ENCODE results near the gene PSME4. TPM values are rescaled to one million over a fixed set of nuclear protein-coding genes. Genes with fewer than 3 reads are reported as not detected.

PSME4 gene
- total and polyA plus RNA-seq, 10 of the 15 experiments (the other 5 are each of a cell fraction or from before 2014, with no cell fraction given): 11.1 to 56.2 (median 32.1) TPM

DNA sequence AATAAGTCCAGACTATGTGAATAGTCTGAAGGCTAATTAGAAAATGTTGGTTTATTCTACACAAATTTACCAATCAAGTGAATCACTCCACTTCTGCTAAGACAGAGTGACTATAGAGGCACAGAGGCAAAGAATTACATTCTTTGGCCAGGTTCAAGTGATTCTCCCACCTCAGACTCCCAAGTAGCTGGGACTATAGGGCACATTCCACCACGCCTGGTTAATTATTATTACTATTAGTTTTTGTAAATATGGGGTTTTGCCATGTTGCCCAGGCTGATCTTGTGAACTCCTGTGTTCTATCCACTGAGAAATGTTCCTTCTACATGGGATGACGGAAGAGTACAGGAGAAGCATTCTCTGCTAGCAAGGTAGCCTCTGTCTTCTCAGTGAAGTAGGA, 37.6 kb upstream of the PSME4 start (continued):
- TF ChIP-seq, protein P1, sequence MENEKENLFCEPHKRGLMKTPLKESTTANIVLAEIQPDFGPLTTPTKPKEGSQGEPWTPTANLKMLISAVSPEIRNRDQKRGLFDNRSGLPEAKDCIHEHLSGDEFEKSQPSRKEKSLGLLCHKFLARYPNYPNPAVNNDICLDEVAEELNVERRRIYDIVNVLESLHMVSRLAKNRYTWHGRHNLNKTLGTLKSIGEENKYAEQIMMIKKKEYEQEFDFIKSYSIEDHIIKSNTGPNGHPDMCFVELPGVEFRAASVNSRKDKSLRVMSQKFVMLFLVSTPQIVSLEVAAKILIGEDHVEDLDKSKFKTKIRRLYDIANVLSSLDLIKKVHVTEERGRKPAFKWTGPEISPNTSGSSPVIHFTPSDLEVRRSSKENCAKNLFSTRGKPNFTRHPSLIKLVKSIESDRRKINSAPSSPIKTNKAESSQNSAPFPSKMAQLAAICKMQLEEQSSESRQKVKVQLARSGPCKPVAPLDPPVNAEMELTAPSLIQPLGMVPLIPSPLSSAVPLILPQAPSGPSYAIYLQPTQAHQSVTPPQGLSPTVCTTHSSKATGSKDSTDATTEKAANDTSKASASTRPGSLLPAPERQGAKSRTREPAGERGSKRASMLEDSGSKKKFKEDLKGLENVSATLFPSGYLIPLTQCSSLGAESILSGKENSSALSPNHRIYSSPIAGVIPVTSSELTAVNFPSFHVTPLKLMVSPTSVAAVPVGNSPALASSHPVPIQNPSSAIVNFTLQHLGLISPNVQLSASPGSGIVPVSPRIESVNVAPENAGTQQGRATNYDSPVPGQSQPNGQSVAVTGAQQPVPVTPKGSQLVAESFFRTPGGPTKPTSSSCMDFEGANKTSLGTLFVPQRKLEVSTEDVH (IDR thresholded peaks at IDR 0.05; ENCODE audit: low read depth, partially characterized antibody): no peak
- TF ChIP-seq MEF2A (IDR thresholded peaks at IDR 0.05; ENCODE audit: insufficient read depth, low read depth, low read length): no peak

DNA sequence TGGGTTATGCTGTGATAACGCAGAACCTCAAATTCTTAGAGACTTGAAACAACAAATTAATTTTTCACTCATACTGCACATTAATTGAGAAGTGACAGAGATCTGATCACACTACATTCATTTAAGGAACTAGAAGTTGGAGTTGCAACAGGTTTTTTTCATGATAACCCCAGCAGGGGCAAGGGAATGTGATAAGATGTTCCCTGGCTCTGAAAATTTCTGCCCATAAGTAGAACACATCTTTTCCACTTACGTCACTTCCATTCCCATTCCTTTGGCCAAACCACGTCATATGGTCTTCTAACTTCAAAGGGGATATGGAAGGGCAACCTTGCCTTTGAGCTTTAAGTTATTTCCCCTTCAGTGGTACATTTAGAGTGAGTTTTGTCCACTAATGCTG, 29.7 kb upstream of the PSME4 start:
- POLR2A ChIA-PET: no interaction called here
- H3K4me1 ChIP-seq (ENCODE audit: control insufficient read depth, insufficient read depth, low read length): no peaks in the 10 kb centered on the region
- FAIRE-seq (no peak), ATAC-seq (no peak), DNase-seq (ENCODE audit: low read depth, low spot score) (no peak)
- CTCF ChIA-PET: no interaction called here
- no TSS peak for BruUV-seq (replicated peaks)
- no peak overlapping the region for H3K4me2 ChIP-seq (ENCODE audit: control insufficient read depth, insufficient read depth)
- SMC1A ChIA-PET (ENCODE audit: uncharacterized antibody, unreplicated experiment): interaction anchor here (0.6 kb wide), 1 partner anchor 296 kb away, joined by 4 read pairs; no protein-coding TSS in a partner anchor
- H3K9ac ChIP-seq (ENCODE audit: control insufficient read depth, insufficient read depth, low read length): no peak overlapping the region
- WGBS (ENCODE audit: insufficient coverage, insufficient replicate concordance, low lambda C conversion rate, missing lambda C conversion rate): 68% methylated on average over 3 of the region's 3 CpGs
- H3K36me3 ChIP-seq (ENCODE audit: control insufficient read depth in 2 of 2, insufficient read depth in 2 of 2, low read length in 1 of 2): no peaks in the 10 kb centered on the region
- no peak overlapping the region for H3K4me3 ChIP-seq
- H3K27me3 ChIP-seq (replicated peaks in 1 of 2; ENCODE audit: control insufficient read depth in 2 of 2, insufficient read depth in 2 of 2, low read length in 1 of 2): no peaks in the 10 kb centered on the region
- H2AFZ ChIP-seq (ENCODE audit: control insufficient read depth, low read depth, low read length): no peak overlapping the region
- H3K79me2 ChIP-seq (ENCODE audit: control insufficient read depth, insufficient read depth, low read length): no peaks in the 10 kb centered on the region
- in situ Hi-C loops (cut with MboI) (no loop called here), intact Hi-C loops (cut with micrococcal nuclease; ENCODE audit: unreplicated experiment) (no loop called here)
- H3K27ac ChIP-seq (ENCODE audit: control insufficient read depth, insufficient read depth): no peak overlapping the region
- H3K9me3 ChIP-seq (replicated peaks; ENCODE audit: control insufficient read depth, insufficient read depth, low read length): no peaks in the 10 kb centered on the region
- RAD21 ChIA-PET (ENCODE audit: unreplicated experiment): no interaction called here
- H4K20me1 ChIP-seq (ENCODE audit: control insufficient read depth, insufficient read depth): no peaks in the 10 kb centered on the region
- TF ChIP-seq KLF5 (IDR thresholded peaks at IDR 0.05; ENCODE audit: partially characterized antibody): no peak
- TF ChIP-seq, protein P2, sequence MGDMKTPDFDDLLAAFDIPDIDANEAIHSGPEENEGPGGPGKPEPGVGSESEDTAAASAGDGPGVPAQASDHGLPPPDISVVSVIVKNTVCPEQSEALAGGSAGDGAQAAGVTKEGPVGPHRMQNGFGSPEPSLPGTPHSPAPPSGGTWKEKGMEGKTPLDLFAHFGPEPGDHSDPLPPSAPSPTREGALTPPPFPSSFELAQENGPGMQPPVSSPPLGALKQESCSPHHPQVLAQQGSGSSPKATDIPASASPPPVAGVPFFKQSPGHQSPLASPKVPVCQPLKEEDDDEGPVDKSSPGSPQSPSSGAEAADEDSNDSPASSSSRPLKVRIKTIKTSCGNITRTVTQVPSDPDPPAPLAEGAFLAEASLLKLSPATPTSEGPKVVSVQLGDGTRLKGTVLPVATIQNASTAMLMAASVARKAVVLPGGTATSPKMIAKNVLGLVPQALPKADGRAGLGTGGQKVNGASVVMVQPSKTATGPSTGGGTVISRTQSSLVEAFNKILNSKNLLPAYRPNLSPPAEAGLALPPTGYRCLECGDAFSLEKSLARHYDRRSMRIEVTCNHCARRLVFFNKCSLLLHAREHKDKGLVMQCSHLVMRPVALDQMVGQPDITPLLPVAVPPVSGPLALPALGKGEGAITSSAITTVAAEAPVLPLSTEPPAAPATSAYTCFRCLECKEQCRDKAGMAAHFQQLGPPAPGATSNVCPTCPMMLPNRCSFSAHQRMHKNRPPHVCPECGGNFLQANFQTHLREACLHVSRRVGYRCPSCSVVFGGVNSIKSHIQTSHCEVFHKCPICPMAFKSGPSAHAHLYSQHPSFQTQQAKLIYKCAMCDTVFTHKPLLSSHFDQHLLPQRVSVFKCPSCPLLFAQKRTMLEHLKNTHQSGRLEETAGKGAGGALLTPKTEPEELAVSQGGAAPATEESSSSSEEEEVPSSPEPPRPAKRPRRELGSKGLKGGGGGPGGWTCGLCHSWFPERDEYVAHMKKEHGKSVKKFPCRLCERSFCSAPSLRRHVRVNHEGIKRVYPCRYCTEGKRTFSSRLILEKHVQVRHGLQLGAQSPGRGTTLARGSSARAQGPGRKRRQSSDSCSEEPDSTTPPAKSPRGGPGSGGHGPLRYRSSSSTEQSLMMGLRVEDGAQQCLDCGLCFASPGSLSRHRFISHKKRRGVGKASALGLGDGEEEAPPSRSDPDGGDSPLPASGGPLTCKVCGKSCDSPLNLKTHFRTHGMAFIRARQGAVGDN (IDR thresholded peaks at IDR 0.05): no peak
- no peak for TF ChIP-seq IKZF1 (conservative IDR thresholded peaks at IDR 0.05)
- no peak for TF ChIP-seq ASH2L (IDR thresholded peaks at IDR 0.05; ENCODE audit: borderline replicate concordance, low read depth)
- TF ChIP-seq RCOR1 (conservative IDR thresholded peaks at IDR 0.05; ENCODE audit: low read depth, low read length): no peak
- TF ChIP-seq, protein P3, sequence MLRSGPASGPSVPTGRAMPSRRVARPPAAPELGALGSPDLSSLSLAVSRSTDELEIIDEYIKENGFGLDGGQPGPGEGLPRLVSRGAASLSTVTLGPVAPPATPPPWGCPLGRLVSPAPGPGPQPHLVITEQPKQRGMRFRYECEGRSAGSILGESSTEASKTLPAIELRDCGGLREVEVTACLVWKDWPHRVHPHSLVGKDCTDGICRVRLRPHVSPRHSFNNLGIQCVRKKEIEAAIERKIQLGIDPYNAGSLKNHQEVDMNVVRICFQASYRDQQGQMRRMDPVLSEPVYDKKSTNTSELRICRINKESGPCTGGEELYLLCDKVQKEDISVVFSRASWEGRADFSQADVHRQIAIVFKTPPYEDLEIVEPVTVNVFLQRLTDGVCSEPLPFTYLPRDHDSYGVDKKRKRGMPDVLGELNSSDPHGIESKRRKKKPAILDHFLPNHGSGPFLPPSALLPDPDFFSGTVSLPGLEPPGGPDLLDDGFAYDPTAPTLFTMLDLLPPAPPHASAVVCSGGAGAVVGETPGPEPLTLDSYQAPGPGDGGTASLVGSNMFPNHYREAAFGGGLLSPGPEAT (IDR thresholded peaks at IDR 0.05; ENCODE audit: low read depth): no peak
- no peak for TF ChIP-seq JUND (IDR thresholded peaks at IDR 0.05; ENCODE audit: low read depth, low read length)
- TF ChIP-seq POLR2AphosphoS2 (IDR thresholded peaks at IDR 0.05; ENCODE audit: low read depth, low read length): no peak
- TF ChIP-seq PML (IDR thresholded peaks at IDR 0.05; ENCODE audit: low read length): no peak
- no peak for TF ChIP-seq MYB (IDR thresholded peaks at IDR 0.05; ENCODE audit: borderline replicate concordance, low read depth, low read length)
- TF ChIP-seq RAD21 (IDR thresholded peaks at IDR 0.05; ENCODE audit: insufficient read depth, low read depth, low read length): no peak
- no peak for TF ChIP-seq SMAD1 (IDR thresholded peaks at IDR 0.05; ENCODE audit: low read depth, partially characterized antibody)
- TF ChIP-seq JUNB (IDR thresholded peaks at IDR 0.05): no peak

Data from GM12878 (cell line).